Spleen (tissue), 11 donors: ENCODE results near the gene ZNF385D. TPM values are rescaled to one million over a fixed set of nuclear protein-coding genes. Genes with fewer than 3 reads are reported as not detected.

Source experiments
- DNase-seq: peaks from one replicate; pipeline ENCODE4 v3.0.0-alpha.2; 2020
- H3K27ac ChIP-seq, 8 donors: fragments of 200-600 bp; sonication (generic) in 7 of 8; 1 replicate in 4 of 8; 2 replicates in 4 of 8; pipeline versions ENCODE4 v1.5.0 to v1.8.0; 2016 to 2021; ENCODE audit warnings: inconsistent platforms in 4 of 8, mild to moderate bottlenecking in 4 of 8, moderate library complexity in 1 of 8
- H3K27me3 ChIP-seq, 7 donors: fragments of 200-600 bp; sonication (generic) in 6 of 7; replicated peaks in 1 of 7; 1 replicate in 4 of 7; 2 replicates in 3 of 7; pipeline versions ENCODE4 v1.5.0 to v1.8.0; 2016 to 2021; ENCODE audit warnings: inconsistent platforms in 3 of 7, mild to moderate bottlenecking in 1 of 7
- H3K36me3 ChIP-seq, 6 donors: fragments of 200-600 bp; sonication (generic) in 5 of 6; 1 replicate in 4 of 6; 2 replicates in 2 of 6; pipeline versions ENCODE4 v1.5.0 to v1.8.0; 2016 to 2021; ENCODE audit warnings: inconsistent platforms in 2 of 6
- H3K4me1 ChIP-seq, 6 donors: fragments of 200-600 bp; sonication (generic) in 5 of 6; 1 replicate in 3 of 6; 2 replicates in 3 of 6; pipeline versions ENCODE4 v1.5.0 to v1.8.0; 2016 to 2021; ENCODE audit warnings: inconsistent platforms in 3 of 6
- H3K4me3 ChIP-seq, 8 donors: fragments of 200-600 bp; sonication (generic) in 7 of 8; 1 replicate in 4 of 8; 2 replicates in 4 of 8; pipeline versions ENCODE4 v1.5.0 to v1.8.0; 2016 to 2021; ENCODE audit warnings: inconsistent platforms in 4 of 8, mild to moderate bottlenecking in 4 of 8, moderate library complexity in 2 of 8
- H3K9me3 ChIP-seq, 8 donors: fragments of 200-600 bp; sonication (generic) in 7 of 8; 1 replicate in 4 of 8; 2 replicates in 4 of 8; pipeline versions ENCODE4 v1.5.0 to v1.8.0; 2016 to 2021; ENCODE audit warnings: inconsistent platforms in 4 of 8
- CTCF ChIP-seq, 11 experiments: fragments of 200-600 bp in 7 of 11; fragments of 450-650 bp in 4 of 11; sonication (generic) in 4 of 11; IDR thresholded peaks in 8 of 11; conservative IDR thresholded peaks in 3 of 11; 1 replicate in 7 of 11; 2 replicates in 4 of 11; pipeline versions ENCODE4 v1.4.0 to v1.8.0; 2016 to 2021; ENCODE audit warnings: antibody characterized with exemption in 11 of 11, inconsistent platforms in 4 of 11, mild to moderate bottlenecking in 1 of 11
- POLR2A ChIP-seq, 3 donors: fragments of 450-650 bp; IDR thresholded peaks; one replicate each; pipeline ENCODE4 v1.5.1; 2017; ENCODE audit warnings: antibody characterized with exemption in 3 of 3, mild to moderate bottlenecking in 1 of 3
- POLR2AphosphoS5 ChIP-seq, 3 donors: sonication (generic); formaldehyde crosslinking; IDR thresholded peaks; one replicate each; pipeline ENCODE4 v1.5.1; 2017; ENCODE audit warnings: antibody characterized with exemption in 3 of 3
- WGBS, 5 donors: extraction: QIAGEN DNeasy Blood & Tissue Kit in 3 of 5; methylation state at CpG; one replicate each; pipeline versions ENCODE4 v1.1.5 to v1.1.7; 2013 to 2018; 5-methylcytosine and 5-hydroxymethylcytosine counted together
- intact Hi-C: fragments of 100-400 bp; cut with DNase I; formaldehyde crosslinking; loops from one replicate; pipeline ENCODE4 v1.15.0; 2023; ENCODE audit warnings: low total_unique reads
- polyA plus RNA-seq, 3 donors: library from polyadenylated mRNA; stranded (reverse); fragments of 200-250 nt; gene quantifications; one replicate each; pipeline ENCODE4 v1.2.1, GENCODE V29; 2013
- total RNA-seq, 7 donors: library from RNA; depleted of rRNA in 3 of 7; stranded (reverse); fragments of >200 nt in 3 of 7; fragmentation: NEBNext Ultra II Directional in 4 of 7; extraction: Animal tissue kit (Norgen Biotek cat#: 25700) in 4 of 7; gene quantifications; one replicate each; pipeline versions ENCODE4 v1.1.0 to v1.2.1, GENCODE V29; 2016 to 2021
- donor health status: healthy with polysubstance abuse.
- donor health status: DM: no; HTN: no; CAD: no; lungs with moderate emphysema.
- donor health status: DM: no; HTN: no; CAD: no.
- donor health status: Bipolar disorder and iron deficiency.
- donor health status: healthy.
- donor health status: DM: no; HTN: no; CAD: no.
- donor health status: DM: yes; HTN: yes; CAD: no.

Gene ZNF385D
- total and polyA plus RNA-seq, 10 donors = 0.05 to 3.2 (median 0.70) TPM

GRCh38 chr3:21729331-21729730 is 21.7 kb downstream of the ZNF385D start:
- Histone ChIP-seq H3K27me3 (no peaks in the 10 kb centered on the region), H3K4me1 (no peaks in the 10 kb centered on the region), H3K27ac (no peak overlapping the region), H3K4me3 (no peak overlapping the region), H3K36me3 (no peaks in the 10 kb centered on the region), H3K9me3 (peaks cover 0 to 32% (median 16%) of the 10 kb centered on the region in 8 donors)
- no peak for DNase-seq
- intact Hi-C loops = no loop called here
- 37 to 62% (median 50%) methylated on average over 1 of the region's 1 CpG for WGBS, 5 donors
- TF ChIP-seq CTCF (IDR thresholded peaks at IDR 0.05 in 8 of 11, conservative IDR thresholded peaks at IDR 0.05 in 3 of 11) = no peak
- TF ChIP-seq POLR2A (IDR thresholded peaks at IDR 0.05) = no peak
- TF ChIP-seq POLR2AphosphoS5 (IDR thresholded peaks at IDR 0.05) = no peak

- TF ChIP-seq POLR2AphosphoS5 (IDR thresholded peaks at IDR 0.05) (no peak), CTCF (IDR thresholded peaks at IDR 0.05 in 8 of 11, conservative IDR thresholded peaks at IDR 0.05 in 3 of 11) (no peak), POLR2A (IDR thresholded peaks at IDR 0.05) (no peak)
- DNase-seq = no peak
- 72 to 78% (median 74%) methylated on average over 3 of the region's 3 CpGs for WGBS, 5 donors
- Histone ChIP-seq H3K27ac (no peak overlapping the region), H3K27me3 (no peaks in the 10 kb centered on the region), H3K4me3 (no peak overlapping the region), H3K4me1 (no peaks in the 10 kb centered on the region), H3K36me3 (no peaks in the 10 kb centered on the region), H3K9me3 (peaks cover 0 to 37% (median 19%) of the 10 kb centered on the region in 8 donors)
- intact Hi-C loops = no loop called here
Observed at GRCh38 chr3:21722768-21723167, 28.2 kb downstream of the ZNF385D start.

- no peak for TF ChIP-seq POLR2AphosphoS5 (IDR thresholded peaks at IDR 0.05)
- DNase-seq = no peak
- H3K4me1 ChIP-seq = no peaks in the 10 kb centered on the region
- intact Hi-C loops = no loop called here
- no peak overlapping the region for H3K4me3 ChIP-seq
- H3K27me3 ChIP-seq = no peaks in the 10 kb centered on the region
- H3K27ac ChIP-seq = no peak overlapping the region
- WGBS, 5 donors = 89 to 95% (median 92%) methylated on average over 4 of the region's 4 CpGs
- H3K36me3 ChIP-seq = no peaks in the 10 kb centered on the region
- H3K9me3 ChIP-seq = peaks cover 0 to 36% (median 17%) of the 10 kb centered on the region in 8 donors
Observed at GRCh38 chr3:21722301-21722700, 28.7 kb downstream of the ZNF385D start.

- Histone ChIP-seq H3K36me3 (no peaks in the 10 kb centered on the region), H3K27ac (no peak overlapping the region), H3K9me3 (peaks cover 0 to 35% (median 13%) of the 10 kb centered on the region in 8 donors), H3K4me1 (no peaks in the 10 kb centered on the region), H3K27me3 (no peaks in the 10 kb centered on the region), H3K4me3 (no peak overlapping the region)
- intact Hi-C loops = no loop called here
- no peak for TF ChIP-seq CTCF (IDR thresholded peaks at IDR 0.05 in 8 of 11, conservative IDR thresholded peaks at IDR 0.05 in 3 of 11)
- no peak for TF ChIP-seq POLR2AphosphoS5 (IDR thresholded peaks at IDR 0.05)
- TF ChIP-seq POLR2A (IDR thresholded peaks at IDR 0.05) = no peak
- no peak for DNase-seq
- 86 to 91% (median 86%) methylated on average over 6 of the region's 6 CpGs for WGBS, 5 donors
Observed at GRCh38 chr3:21718943-21719591, 31.9 kb downstream of the ZNF385D start.
